H7 (cell line): ENCODE results near the gene GLT1D1. TPM values are rescaled to one million over a fixed set of nuclear protein-coding genes. Genes with fewer than 3 reads are reported as not detected.
"Not testable (repeated sequence)": the region's sequence is repeated elsewhere in the genome, so short reads cannot be mapped to it uniquely, and the experiment has no call there.

ENCODE experiments used
- DNase-seq: peaks from one replicate; pipeline ENCODE4 v3.0.0; 2012
- H3K27me3 ChIP-seq: 2 replicates; pipeline ENCODE4 v1.6.0; 2011; ENCODE audit warnings: mild to moderate bottlenecking, low read length; ENCODE audit not compliant: control insufficient read depth, insufficient read depth
- H3K36me3 ChIP-seq: replicated peaks from 2 replicates; pipeline ENCODE4 v1.5.1; 2011; ENCODE audit warnings: low read length; ENCODE audit not compliant: control insufficient read depth, insufficient read depth
- H3K4me3 ChIP-seq: 2 replicates; pipeline ENCODE4 v1.5.1; 2011; ENCODE audit warnings: low read depth, mild to moderate bottlenecking, control low read depth, low read length, moderate library complexity; ENCODE audit not compliant: insufficient read depth
- total RNA-seq: library from RNA; depleted of rRNA; stranded (reverse); fragments of >200 nt; shearing (Covaris generic); gene quantifications from 2 replicates; pipeline ENCODE4 v1.2.3, GENCODE V29; 2014

GLT1D1 gene
- total RNA-seq, 1 experiment from 2014 or later: 9.2 TPM

DNA sequence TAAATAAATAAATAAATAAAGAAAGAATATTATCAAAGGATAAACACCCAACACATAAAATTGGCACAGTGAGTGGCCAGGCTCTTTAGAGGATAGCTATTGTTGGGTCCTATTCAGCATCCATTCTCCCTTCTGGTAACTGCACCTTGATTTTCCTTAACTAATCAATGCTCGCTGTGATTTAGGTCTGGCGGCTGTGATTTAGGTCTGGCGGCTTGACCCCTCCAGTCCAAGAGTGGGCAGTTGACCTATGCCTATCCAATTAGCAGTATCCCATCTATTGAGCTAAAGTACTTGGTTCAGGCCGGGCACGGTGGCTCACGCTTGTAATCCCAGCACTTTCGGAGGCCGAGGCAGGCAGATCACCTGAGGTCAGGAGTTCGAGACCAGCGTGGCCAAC, 19.9 kb upstream of the GLT1D1 start:
- no peaks in the 10 kb centered on the region for H3K27me3 ChIP-seq
- H3K36me3 ChIP-seq: no peaks in the 10 kb centered on the region
- no peak for DNase-seq
- no peak overlapping the region for H3K4me3 ChIP-seq

DNA sequence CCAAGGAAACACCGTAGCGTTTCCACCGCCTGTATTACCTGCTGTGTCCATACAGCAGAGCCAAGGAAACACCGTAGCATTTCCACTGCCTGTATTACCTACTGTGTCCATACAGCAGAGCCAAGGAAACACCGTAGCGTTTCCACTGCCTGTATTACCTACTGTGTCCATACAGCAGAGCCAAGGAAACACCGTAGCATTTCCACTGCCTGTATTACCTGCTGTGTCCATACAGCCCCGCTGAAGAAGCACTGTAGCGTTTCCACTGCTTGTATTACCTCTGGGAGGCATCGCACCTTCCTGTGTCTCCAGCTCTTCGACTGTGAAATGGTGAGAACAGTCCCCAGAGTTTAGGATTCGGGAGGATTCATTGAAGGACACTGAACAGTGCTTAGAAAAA, 13.4 kb upstream of the GLT1D1 start:
- not testable (repeated sequence) for DNase-seq, H3K36me3 ChIP-seq, H3K27me3 ChIP-seq, H3K4me3 ChIP-seq

DNA sequence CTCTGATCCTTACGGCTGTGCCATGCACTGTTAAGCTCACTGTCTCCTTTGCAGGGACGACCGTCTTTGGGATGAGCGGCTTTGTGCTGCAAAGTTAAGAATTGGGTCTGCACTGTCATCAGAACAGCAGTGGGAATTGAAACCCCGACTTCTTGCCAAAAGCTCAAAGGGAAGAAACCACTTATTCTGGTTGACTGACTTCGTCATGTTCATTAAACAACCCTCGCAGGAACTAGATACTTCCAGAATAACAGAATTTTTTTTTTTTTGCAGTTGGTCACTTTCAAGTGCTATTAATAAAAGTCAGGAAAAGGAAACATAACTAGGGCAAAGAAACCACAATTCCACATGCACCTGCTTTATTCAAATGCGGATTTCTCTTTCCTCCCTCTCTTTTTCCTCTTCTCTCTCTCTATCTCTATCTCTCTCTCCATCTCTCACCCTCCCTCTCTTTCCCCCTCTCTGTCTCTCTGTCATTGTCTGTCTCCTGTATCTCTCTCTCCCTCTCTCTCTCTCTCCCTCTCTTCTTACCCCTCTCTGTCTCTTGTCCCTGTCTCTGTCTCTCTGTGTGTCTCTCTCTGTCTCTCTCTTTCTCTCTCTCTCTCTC, 12.3 kb upstream of the GLT1D1 start:
- no peak overlapping the region for H3K4me3 ChIP-seq

DNA sequence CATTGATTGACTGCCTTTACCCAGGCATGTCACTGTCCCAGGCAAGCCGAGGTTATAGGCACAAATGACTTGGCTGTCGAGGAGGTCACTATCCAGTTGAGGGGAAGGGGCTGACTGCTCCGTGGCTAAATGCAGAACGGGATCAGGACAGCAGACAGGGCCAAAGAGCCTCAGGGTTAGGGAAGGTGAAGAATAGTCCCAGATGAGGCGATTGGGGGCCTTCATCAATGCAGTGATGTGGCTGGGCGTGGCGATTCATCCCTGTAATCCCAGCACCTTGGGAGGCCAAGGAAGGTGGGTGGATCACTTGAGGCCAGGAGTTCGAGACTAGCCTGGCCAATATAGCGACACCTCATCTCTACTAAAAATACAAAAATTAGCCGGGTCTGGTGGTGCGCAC, 10.7 kb upstream of the GLT1D1 start:
- Histone ChIP-seq H3K27me3 (no peaks in the 10 kb centered on the region), H3K36me3 (no peaks in the 10 kb centered on the region), H3K4me3 (no peak overlapping the region)
- peak; percentile 2 for DNase-seq

More for the DNA sequence above, 12.3 kb upstream of the GLT1D1 start:
- no peak for DNase-seq
- no peaks in the 10 kb centered on the region for H3K36me3 ChIP-seq
- H3K27me3 ChIP-seq: no peaks in the 10 kb centered on the region

DNA sequence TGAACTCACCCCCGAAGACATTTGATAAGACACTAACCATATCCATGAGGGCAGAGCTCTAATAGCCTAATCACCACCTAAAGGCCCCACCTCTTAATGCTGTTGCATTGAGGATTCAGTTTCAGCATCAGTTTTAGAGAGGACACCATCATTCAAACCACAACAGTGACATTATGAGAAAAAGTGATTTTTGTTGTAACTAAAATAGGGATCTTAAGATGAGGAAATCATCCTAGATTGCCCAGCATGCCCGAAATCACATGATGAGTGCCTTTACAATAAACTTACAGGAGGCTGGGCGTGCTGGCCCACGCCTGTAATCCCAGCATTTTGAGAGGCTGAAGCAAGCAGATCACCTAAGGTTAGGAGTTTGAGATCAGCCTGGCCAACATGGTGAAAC, 9.7 kb upstream of the GLT1D1 start:
- Histone ChIP-seq H3K36me3 (no peaks in the 10 kb centered on the region), H3K27me3 (no peaks in the 10 kb centered on the region), H3K4me3 (no peak overlapping the region)
- DNase-seq: no peak

DNA sequence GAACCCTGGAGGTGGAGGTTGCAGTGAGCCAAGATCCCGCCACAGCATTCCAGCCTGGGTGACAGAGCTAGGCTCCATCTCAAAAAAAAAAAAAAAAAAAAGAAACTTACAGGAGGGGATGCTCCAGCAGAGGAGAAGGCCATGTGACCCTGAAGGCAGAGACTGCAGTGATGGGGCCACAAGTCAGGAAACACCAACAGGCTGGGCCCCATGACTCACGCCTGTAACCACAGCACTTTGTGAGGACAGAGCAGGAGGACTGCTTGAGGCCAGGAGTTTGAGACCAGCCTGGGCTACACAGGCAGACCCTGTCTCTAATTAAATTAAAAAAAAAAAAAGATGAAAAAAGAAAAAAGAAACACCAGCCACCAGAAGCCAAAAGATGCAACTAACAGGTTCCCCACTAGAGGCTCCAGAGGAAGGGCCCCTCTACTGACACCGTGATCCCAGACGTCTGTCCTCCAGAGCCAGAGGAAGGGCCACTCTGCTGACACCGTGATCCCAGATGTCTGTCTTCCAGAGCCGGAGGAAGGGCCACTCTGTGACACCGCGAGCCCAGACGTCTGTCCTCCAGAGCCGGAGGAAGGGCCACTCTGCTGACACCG, 9.1 kb upstream of the GLT1D1 start:
- H3K36me3 ChIP-seq: no peaks in the 10 kb centered on the region
- no peaks in the 10 kb centered on the region for H3K27me3 ChIP-seq
- no peak overlapping the region for H3K4me3 ChIP-seq
- DNase-seq: peak; percentile 83

DNA sequence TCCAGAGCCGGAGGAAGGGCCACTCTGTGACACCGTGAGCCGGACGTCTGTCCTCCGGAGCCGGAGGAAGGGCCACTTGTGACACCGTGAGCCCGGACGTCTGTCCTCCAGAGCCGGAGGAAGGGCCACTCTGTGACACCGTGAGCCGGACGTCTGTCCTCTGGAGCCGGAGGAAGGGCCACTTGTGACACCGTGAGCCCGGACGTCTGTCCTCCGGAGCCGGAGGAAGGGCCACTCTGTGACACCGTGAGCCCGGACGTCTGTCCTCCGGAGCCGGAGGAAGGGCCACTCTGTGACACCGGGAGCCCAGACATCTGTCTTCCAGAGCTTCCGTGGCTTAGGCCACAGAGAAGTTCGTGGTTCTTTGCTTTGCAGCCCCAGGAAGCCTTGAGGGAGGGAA, 6.6 kb upstream of the GLT1D1 start:
- not testable (repeated sequence) for H3K27me3 ChIP-seq, H3K4me3 ChIP-seq, H3K36me3 ChIP-seq, DNase-seq

DNA sequence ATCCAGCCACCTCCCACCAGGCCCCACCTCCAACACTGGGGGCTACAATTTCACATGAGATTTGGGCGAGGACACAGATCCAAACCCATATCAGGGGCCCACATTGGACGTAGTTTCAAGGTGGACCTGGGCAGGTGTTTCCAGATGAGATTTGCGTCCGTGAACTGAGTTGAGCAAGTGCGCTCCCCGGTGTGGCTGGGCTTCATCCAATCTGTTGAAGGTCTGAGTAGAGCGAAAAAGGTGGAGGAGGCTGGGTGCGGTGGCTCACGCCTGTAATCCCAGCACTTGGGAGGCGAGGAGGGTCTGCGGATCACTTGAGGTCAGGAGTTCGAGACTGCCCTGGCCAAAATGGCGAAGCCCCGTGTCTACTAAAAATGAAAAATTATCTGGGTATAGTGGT, 4.9 kb upstream of the GLT1D1 start:
- Histone ChIP-seq H3K27me3 (peaks cover 7% of the 10 kb centered on the region), H3K4me3 (no peak overlapping the region), H3K36me3 (no peaks in the 10 kb centered on the region)
- no peak for DNase-seq

DNA sequence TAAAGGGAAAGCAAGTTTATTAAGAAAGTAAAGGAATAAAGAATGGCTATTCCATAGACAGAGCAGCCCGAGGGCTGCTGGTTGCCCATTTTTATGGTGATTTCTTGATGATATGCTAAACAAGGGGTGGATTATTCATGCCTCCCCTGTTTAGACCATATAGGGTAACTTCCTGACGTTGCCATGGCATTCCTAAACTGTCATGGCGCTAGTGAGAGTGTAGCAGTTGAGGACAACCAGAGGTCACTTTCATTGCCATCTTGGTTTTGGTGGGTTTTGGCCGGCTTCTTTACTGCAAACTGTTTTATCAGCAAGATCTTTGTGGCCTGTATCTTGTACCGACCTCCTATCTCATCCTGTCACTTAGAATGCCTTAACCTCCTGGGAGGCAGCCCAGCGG, 3.5 kb upstream of the GLT1D1 start:
- peaks cover 16% of the 10 kb centered on the region for H3K27me3 ChIP-seq
- H3K4me3 ChIP-seq, H3K36me3 ChIP-seq, DNase-seq: not testable (repeated sequence)

DNA sequence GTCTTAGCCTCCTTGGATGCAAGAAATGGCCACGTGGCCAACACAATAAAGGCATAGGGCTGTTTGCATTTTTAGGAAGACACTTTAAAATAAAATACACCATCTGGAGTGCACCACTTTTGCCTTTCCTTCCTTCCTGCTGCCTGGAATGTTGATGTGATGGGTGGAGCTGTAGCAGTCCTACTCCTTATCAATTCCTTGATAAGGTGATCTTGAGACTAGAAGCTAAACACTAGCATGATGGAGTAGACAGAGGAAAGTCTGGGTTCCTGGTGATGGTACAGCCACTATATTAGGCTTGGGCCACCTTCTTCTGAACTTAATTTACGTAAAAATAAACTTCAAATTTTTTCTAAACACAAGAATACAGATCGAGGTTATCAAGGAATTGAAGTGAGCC, 2.9 kb upstream of the GLT1D1 start:
- Histone ChIP-seq H3K4me3 (no peak overlapping the region), H3K27me3 (peaks cover 17% of the 10 kb centered on the region), H3K36me3 (no peaks in the 10 kb centered on the region)
- no peak for DNase-seq

DNA sequence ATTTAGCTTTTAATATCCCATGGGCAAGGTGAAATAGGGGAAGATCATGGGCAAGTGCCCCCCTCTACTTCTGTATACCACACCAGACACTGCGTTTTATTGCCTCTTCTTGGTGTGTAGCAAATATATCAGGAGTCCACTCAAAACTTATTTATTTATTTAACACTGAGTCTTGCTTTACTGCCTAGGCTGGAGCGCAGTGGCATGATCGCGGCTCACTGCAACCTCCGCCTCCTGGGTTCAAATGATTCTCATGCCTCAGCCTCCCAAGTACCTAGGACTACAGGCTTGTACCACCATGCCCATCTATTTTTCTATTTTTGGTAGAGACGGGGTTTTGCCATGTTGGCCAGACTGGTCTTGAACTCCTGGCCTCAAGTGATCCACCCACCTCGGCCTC, 1.8 kb upstream of the GLT1D1 start:
- H3K27me3 ChIP-seq: peaks cover 17% of the 10 kb centered on the region
- H3K36me3 ChIP-seq, DNase-seq, H3K4me3 ChIP-seq: not testable (repeated sequence)

DNA sequence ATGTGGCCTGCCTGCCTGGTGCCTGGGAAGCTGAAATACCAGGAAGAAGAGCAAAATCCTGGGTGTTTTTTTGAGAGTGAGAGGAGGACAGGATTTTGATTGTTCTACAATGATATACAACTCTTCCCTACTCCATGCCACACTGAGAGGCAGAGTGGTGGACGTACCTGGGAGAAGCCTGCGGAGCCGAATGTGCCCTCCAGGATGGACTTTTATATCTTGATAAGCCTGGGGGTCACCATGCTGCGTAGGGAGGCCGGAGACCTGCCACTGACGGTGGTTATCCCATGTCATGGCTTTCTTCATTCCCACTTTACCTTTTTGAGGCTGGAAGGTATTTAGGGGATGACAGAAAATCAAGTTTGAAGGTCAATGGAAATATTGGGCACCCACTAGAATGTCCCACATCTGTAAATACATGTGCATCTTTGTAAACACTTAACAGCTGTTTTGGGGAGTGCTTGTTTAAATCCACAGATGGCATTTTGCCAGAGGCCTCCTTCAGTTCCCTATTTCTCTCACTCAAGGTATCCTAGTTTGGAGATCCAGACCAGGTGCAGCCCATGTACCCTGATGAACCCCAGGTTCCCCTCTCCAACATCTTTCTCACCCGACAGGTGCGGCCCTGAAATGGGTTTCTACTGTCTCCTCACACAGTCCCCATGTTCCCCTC, 1.1 kb upstream of the GLT1D1 start:
- DNase-seq: no peak
- no peaks in the 10 kb centered on the region for H3K36me3 ChIP-seq
- H3K27me3 ChIP-seq: peaks cover 17% of the 10 kb centered on the region
- no peak overlapping the region for H3K4me3 ChIP-seq

DNA sequence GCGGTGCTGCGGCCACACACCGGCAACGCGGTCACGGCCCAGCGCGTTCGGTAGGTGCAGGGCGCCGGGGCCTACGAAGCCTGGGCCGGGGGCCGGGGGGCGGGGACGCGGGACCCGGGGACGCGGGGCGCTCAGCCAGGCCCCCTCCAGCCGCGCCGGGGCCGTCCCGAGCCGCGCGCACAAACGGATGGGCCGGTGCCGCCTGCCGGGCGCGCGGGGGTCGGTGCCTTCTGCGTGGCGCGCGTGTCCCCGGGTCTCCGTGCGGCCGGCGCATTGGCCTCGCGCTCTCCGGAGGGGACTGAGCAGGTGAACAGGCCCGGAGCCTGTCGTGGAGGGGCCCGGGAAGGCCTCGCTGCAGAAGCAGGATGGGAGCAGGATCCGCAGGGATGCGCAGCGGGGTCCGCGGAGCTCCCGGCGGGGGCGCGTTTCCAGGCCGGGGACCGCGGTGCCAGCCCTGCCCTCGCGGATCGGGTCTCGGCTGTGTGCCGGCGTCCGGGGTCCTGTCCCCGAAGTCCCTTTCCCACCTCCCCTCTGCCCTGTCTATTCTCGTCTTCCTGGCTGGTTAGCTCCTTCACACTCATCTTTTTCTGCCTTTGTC, 421 bp downstream of the GLT1D1 start:
- no peaks in the 10 kb centered on the region for H3K36me3 ChIP-seq
- peaks cover 17% of the 10 kb centered on the region for H3K27me3 ChIP-seq
- H3K4me3 ChIP-seq: peak overlapping the region; percentile 75
- peak; percentile 88 for DNase-seq

DNA sequence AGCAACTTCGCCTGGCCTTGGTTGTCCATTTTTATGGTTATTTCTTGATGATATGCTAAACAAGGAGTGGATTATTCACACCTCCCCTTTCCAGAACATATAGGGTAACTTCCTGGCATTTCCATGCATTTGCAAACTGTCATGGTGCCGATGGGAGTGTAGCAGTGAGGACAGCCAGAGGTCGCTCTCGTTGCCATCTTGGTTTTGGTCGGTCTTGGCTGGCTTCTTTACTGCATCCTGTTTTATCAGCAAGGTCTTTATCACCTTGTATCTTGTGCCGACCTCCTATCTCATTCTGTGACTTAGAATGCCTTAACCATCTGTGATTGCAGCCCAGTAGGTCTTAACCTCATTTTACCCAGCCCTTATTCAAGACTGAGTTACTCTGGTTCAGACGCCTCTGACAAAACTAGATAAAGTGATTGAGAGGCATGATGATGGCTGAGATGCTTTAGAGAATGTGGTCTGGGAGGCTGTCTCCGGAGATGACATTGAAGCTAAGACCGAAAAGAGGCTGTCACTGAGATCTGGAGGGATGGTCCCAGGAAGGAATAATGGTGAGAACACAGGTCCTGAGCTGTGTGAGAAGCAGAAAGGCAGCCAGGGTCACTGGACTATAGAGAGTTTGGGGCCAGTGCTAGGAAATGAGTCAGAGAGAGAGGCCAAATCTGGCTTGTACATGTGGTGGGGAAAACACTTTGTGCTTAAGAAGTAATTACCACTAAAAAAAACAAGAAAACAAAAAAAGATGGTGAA, 2.9 kb downstream of the GLT1D1 start:
- H3K4me3 ChIP-seq: no peak overlapping the region
- H3K36me3 ChIP-seq: no peaks in the 10 kb centered on the region
- no peak for DNase-seq
- peaks cover 17% of the 10 kb centered on the region for H3K27me3 ChIP-seq

DNA sequence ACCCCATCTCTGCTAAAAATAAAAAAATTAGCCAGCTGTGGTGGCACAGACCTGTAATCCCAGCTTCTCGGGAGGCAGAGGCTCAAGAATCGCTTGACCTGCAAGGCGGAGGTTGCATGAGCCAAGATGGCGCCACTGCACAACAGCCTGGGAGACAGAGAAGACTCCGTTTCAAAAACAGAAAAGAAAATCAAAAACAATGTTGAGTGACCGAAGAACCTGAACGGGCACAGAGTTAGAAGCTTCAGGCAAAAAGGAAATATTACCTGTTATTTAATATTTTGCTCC, 3.5 kb downstream of the GLT1D1 start:
- no peak overlapping the region for H3K4me3 ChIP-seq

More for the DNA sequence above, 3.5 kb downstream of the GLT1D1 start:
- H3K36me3 ChIP-seq: no peaks in the 10 kb centered on the region
- DNase-seq: no peak
- H3K27me3 ChIP-seq: peaks cover 17% of the 10 kb centered on the region
